Measurements from ENCODE around the gene AVP.
"Not testable (repeated sequence)": the region's sequence is repeated elsewhere in the genome, so short reads cannot be mapped to it uniquely, and the experiment has no call there.

The AVP gene

GRCh38 chr20:3084283-3084985 lies at the start of gene AVP:
Gene AVP (minus strand): TSS chr20:3084724. CDS start chr20:3084674, 50 bp downstream.
- no peak for DNase-seq

GRCh38 chr20:3134151-3134550 lies 49.6 kb upstream of the AVP start:
- DNase-seq: no peak

GRCh38 chr20:3133155-3133554 lies 48.6 kb upstream of the AVP start:
- DNase-seq: no peak

GRCh38 chr20:3130051-3130600 lies 45.6 kb upstream of the AVP start:
- no peak for DNase-seq

- DNase-seq: no peak
Measured at GRCh38 chr20:3129094-3129493, 44.6 kb upstream of the AVP start.

GRCh38 chr20:3128275-3128984 lies 43.9 kb upstream of the AVP start:
- DNase-seq: peak; percentile 26 to 42

- DNase-seq: no peak
Measured at GRCh38 chr20:3126527-3126859, 42.0 kb upstream of the AVP start.

- not testable (repeated sequence) for DNase-seq
Measured at GRCh38 chr20:3125776-3126526, 41.4 kb upstream of the AVP start.

GRCh38 chr20:3124773-3125560 lies 40.4 kb upstream of the AVP start:
- DNase-seq: not testable (repeated sequence)

GRCh38 chr20:3124163-3124562 lies 39.6 kb upstream of the AVP start:
- not testable (repeated sequence) for DNase-seq

- no peak for DNase-seq
Measured at GRCh38 chr20:3123542-3123941, 39.0 kb upstream of the AVP start.

GRCh38 chr20:3121955-3122610 lies 37.6 kb upstream of the AVP start:
- DNase-seq: no peak

GRCh38 chr20:3121271-3121911 lies 36.9 kb upstream of the AVP start:
- peak; percentile 70 to 80 for DNase-seq

GRCh38 chr20:3119044-3119443 lies 34.5 kb upstream of the AVP start:
- DNase-seq: no peak

GRCh38 chr20:3117839-3118379 lies 33.4 kb upstream of the AVP start:
- DNase-seq: peak; percentile 78 to 81

GRCh38 chr20:3116341-3116740 lies 31.8 kb upstream of the AVP start:
- no peak for DNase-seq

- peak; percentile 36 to 40 for DNase-seq
Measured at GRCh38 chr20:3115190-3116107, 30.9 kb upstream of the AVP start.

- no peak for DNase-seq
Measured at GRCh38 chr20:3111995-3112394, 27.5 kb upstream of the AVP start.

- no peak for DNase-seq
Measured at GRCh38 chr20:3111507-3111906, 27.0 kb upstream of the AVP start.

All from Kasumi-1 (cell line).